Left kidney (tissue), 2 donors: ENCODE results near the gene GGCT. TPM values are rescaled to one million over a fixed set of nuclear protein-coding genes. Genes with fewer than 3 reads are reported as not detected.

Experiments
- DNase-seq: peaks from one replicate; pipeline ENCODE4 v3.0.0-alpha.2; 2013
- polyA plus RNA-seq: library from polyadenylated mRNA; unstranded; fragments of 120-200 nt; gene quantifications from one replicate; pipeline ENCODE4 v1.2.1, GENCODE V29; 2013; ENCODE audit not compliant: insufficient read length

GGCT gene
- polyA plus RNA-seq, 1 donor, result 80.7 TPM

- DNase-seq, result no peak
Observed at GRCh38 chr7:30465046-30465810, 39.4 kb downstream of the GGCT start.

GRCh38 chr7:30464231-30464671 is 40.4 kb downstream of the GGCT start:
- no peak for DNase-seq

- no peak for DNase-seq
Observed at GRCh38 chr7:30463405-30464145, 41.1 kb downstream of the GGCT start.

- DNase-seq, result no peak
Observed at GRCh38 chr7:30462179-30462578, 42.5 kb downstream of the GGCT start.

GRCh38 chr7:30460246-30460633 is 44.4 kb downstream of the GGCT start:
- no peak for DNase-seq

- no peak for DNase-seq
Observed at GRCh38 chr7:30459591-30460245, 44.9 kb downstream of the GGCT start.

- DNase-seq, result no peak
Observed at GRCh38 chr7:30458311-30458710, 46.3 kb downstream of the GGCT start.

- no peak for DNase-seq
Observed at GRCh38 chr7:30453921-30454320, 50.7 kb downstream of the GGCT start.

- no peak for DNase-seq
Observed at GRCh38 chr7:30453016-30453415, 51.6 kb downstream of the GGCT start.

GRCh38 chr7:30452280-30452930 is 52.2 kb downstream of the GGCT start:
- DNase-seq, result no peak

GRCh38 chr7:30451539-30452279 is 52.9 kb downstream of the GGCT start:
- DNase-seq, result no peak

GRCh38 chr7:30450983-30451497 is 53.6 kb downstream of the GGCT start:
- DNase-seq, result no peak

- DNase-seq, result no peak
Observed at GRCh38 chr7:30450240-30450982, 54.2 kb downstream of the GGCT start.

- no peak for DNase-seq
Observed at GRCh38 chr7:30448461-30449189, 56.0 kb downstream of the GGCT start.

GRCh38 chr7:30447466-30447865 is 57.2 kb downstream of the GGCT start:
- DNase-seq, result no peak

Other genes starting within 250 kb of the GGCT start
- 17.0 TPM for gene ZNRF2, start 220.2 kb downstream of the GGCT start, polyA plus RNA-seq
- 11.8 TPM for gene NOD1, start 26.0 kb downstream of the GGCT start, polyA plus RNA-seq
- gene GARS1, start 90.0 kb upstream of the GGCT start, polyA plus RNA-seq, result 99.6 TPM
- gene CRHR2, start 177.6 kb upstream of the GGCT start, polyA plus RNA-seq, result 0.07 TPM
- gene INMT, start 247.3 kb upstream of the GGCT start, polyA plus RNA-seq, result 1.1 TPM